ENCODE results near the gene CCL19. TPM values are rescaled to one million over a fixed set of nuclear protein-coding genes. Genes with fewer than 3 reads are reported as not detected.

The CCL19 gene
- total RNA-seq, 4 donors from 2014 or later = not detected

GRCh38 chr9:34644766-34645314, 46.2 kb downstream of the CCL19 start:
- H3K4me1 ChIP-seq = peaks cover 0 to 24% (median 17%) of the 10 kb centered on the region in 4 donors
- H3K9me3 ChIP-seq = no peaks in the 10 kb centered on the region
- no peaks in the 10 kb centered on the region for H3K27me3 ChIP-seq
- H3K4me3 ChIP-seq = no peak overlapping the region
- no peak for DNase-seq (ENCODE audit: low spot score in 2 of 2)
- TF ChIP-seq CTCF (IDR thresholded peaks at IDR 0.05) (no peak), EP300 (IDR thresholded peaks at IDR 0.05) (no peak), POLR2A (IDR thresholded peaks at IDR 0.05) (no peak)
- peaks cover 0 to 18% (median 3%) of the 10 kb centered on the region in 3 donors for H3K36me3 ChIP-seq
- H3K27ac ChIP-seq = no peak overlapping the region

- Histone ChIP-seq H3K4me1 (peaks cover 0 to 24% (median 13%) of the 10 kb centered on the region in 4 donors), H3K36me3 (no peaks in the 10 kb centered on the region), H3K27me3 (no peaks in the 10 kb centered on the region), H3K4me3 (no peak overlapping the region), H3K27ac (no peak overlapping the region), H3K9me3 (no peaks in the 10 kb centered on the region)
- no peak for DNase-seq (ENCODE audit: low spot score in 2 of 2)
- TF ChIP-seq POLR2A (IDR thresholded peaks at IDR 0.05) (no peak), EP300 (IDR thresholded peaks at IDR 0.05) (no peak), CTCF (IDR thresholded peaks at IDR 0.05) (no peak)
- 65 to 86% methylated on average over 1 of the region's 1 CpG for WGBS, 2 donors
Measured at GRCh38 chr9:34642679-34643078, 48.4 kb downstream of the CCL19 start.

Small RNA genes lying within 50 kb of the gene (small RNA-seq; reads per million reads assigned to genes)
- gene CCL27 = not detected

Other genes with a start within 250 kb of the CCL19 start
- 10 to 100 TPM in 3 of 4 donors, 1 to 10 TPM in 1; 8.5 to 15.6 (median 13.6) TPM for gene FAM219A, start 232.7 kb downstream of the CCL19 start, total RNA-seq
- 1 to 10 TPM in 1 of 4 donors, under 1 TPM in 2, not detected in 1; 0.42 to 3.9 (median 0.66) TPM for gene DNAI1, start 232.5 kb downstream of the CCL19 start, total RNA-seq
- gene ENHO, start 168.3 kb downstream of the CCL19 start, total RNA-seq = 10 to 100 TPM in 3 of 4 donors, 1 to 10 TPM in 1; 2.7 to 22.1 (median 16.3) TPM
- gene CNTFR, start 101.6 kb downstream of the CCL19 start, total RNA-seq = 10 to 100 TPM; 19.8 to 40.9 (median 34.7) TPM
- 10 to 100 TPM; 31.4 to 45.9 (median 45.4) TPM for gene RPP25L, start 79.2 kb downstream of the CCL19 start, total RNA-seq
- 10 to 100 TPM; 64.7 to 87.5 (median 73.7) TPM for gene DCTN3, start 70.8 kb downstream of the CCL19 start, total RNA-seq
- 1 to 10 TPM in 2 of 4 donors, under 1 TPM in 2; 0.30 to 2.1 (median 1.3) TPM for gene ARID3C, start 62.2 kb downstream of the CCL19 start, total RNA-seq
- gene SIGMAR1, start 53.5 kb downstream of the CCL19 start, total RNA-seq = 100 to 1,000 TPM in 2 of 4 donors, 10 to 100 TPM in 2; 92.6 to 128 (median 107) TPM
- 10 to 100 TPM; 38.5 to 75.3 (median 63.7) TPM for gene GALT, start 44.6 kb downstream of the CCL19 start, total RNA-seq
- 10 to 100 TPM; 27.3 to 48.8 (median 39.6) TPM for gene IL11RA, start 39.1 kb downstream of the CCL19 start, total RNA-seq
- gene CCL27, start 28.6 kb downstream of the CCL19 start, total RNA-seq = 10 to 100 TPM in 1 of 4 donors, not detected in 3; 45.1 TPM
- 10 to 100 TPM in 1 of 4 donors, 1 to 10 TPM in 3; 4.6 to 14.0 (median 8.6) TPM for gene CCL21, start 18.9 kb upstream of the CCL19 start, total RNA-seq